H1 (cell line): Measurements from ENCODE around the gene CSNK1D. TPM values are rescaled to one million over a fixed set of nuclear protein-coding genes. Genes with fewer than 3 reads are reported as not detected.

Experiments
- CREB1 ChIP-seq: IDR thresholded peaks from 2 replicates; pipeline ENCODE4 v1.6.1; 2012; ENCODE audit warnings: inconsistent platforms
- GABPA ChIP-seq: IDR thresholded peaks from 2 replicates; pipeline ENCODE4 v1.6.1; 2011; ENCODE audit warnings: mild to moderate bottlenecking, low read length, moderate library complexity, borderline replicate concordance; ENCODE audit not compliant: insufficient read depth
- KDM1A ChIP-seq: fragments of 200-600, 300-600 bp; sonication (generic); IDR thresholded peaks from 2 replicates; pipeline ENCODE4 v1.7.1; 2016; ENCODE audit warnings: mild to moderate bottlenecking, low read length, borderline replicate concordance
- POU5F1 ChIP-seq: IDR thresholded peaks from 2 replicates; pipeline ENCODE4 v1.6.1; 2011; ENCODE audit warnings: low read depth, mild to moderate bottlenecking, low read length, moderate library complexity
- RAD21 ChIP-seq, 2 experiments: IDR thresholded peaks in 1 of 2; conservative IDR thresholded peaks in 1 of 2; 2 replicates each; pipeline ENCODE4 v1.6.1; 2011; ENCODE audit warnings: low read depth in 2 of 2, low read length in 2 of 2, improper control_type of control experiment in 1 of 2, inconsistent platforms in 1 of 2, mild to moderate bottlenecking in 1 of 2, moderate library complexity in 1 of 2
- SAP30 ChIP-seq: fragments of 300-600 bp; sonication (generic); IDR thresholded peaks from 2 replicates; pipeline ENCODE4 v1.7.1; 2012; ENCODE audit warnings: low read length, moderate library complexity, mild to moderate bottlenecking, inconsistent platforms; ENCODE audit not compliant: insufficient read depth, insufficient replicate concordance
- TAF1 ChIP-seq: IDR thresholded peaks from 2 replicates; pipeline ENCODE4 v1.6.1; 2011; ENCODE audit warnings: mild to moderate bottlenecking, low read depth, low read length
- USF2 ChIP-seq: IDR thresholded peaks from 2 replicates; pipeline ENCODE4 v1.6.1; 2011; ENCODE audit warnings: low read length, improper control_type of control experiment
- polyA plus RNA-seq, 7 experiments: library from polyadenylated mRNA; depleted of rRNA in 3 of 7; stranded (reverse) in 5 of 7; unstranded in 2 of 7; fragments of >200 nt in 5 of 7; fragments of 200-250 nt in 2 of 7; gene quantifications; 1 replicate in 5 of 7; 2 replicates in 1 of 7; 4 replicates in 1 of 7; pipeline versions ENCODE4 v1.2.1 to v1.2.3, GENCODE V29; 2011 to 2013; ENCODE audit warnings: missing spikeins in 2 of 7, mixed read lengths in 2 of 7
- total RNA-seq: library from RNA; stranded (reverse); fragmentation: NEBNext Ultra II Directional; extraction: Animal tissue kit (Norgen Biotek cat#: 25700); gene quantifications from 2 replicates; pipeline ENCODE4 v1.2.1, GENCODE V29; 2021

CSNK1D gene
- total and polyA plus RNA-seq, 2 of the 8 experiments (the other 6 are each of a cell fraction or from before 2014, with no cell fraction given) = 73.5 to 103 TPM

- TF ChIP-seq USF2 (0 out of 2 replicates have a peak, but pooled peaks have one; percentile 21), KDM1A (no peak), TAF1 (no peak), GABPA (peak; percentile 78), RAD21 (IDR thresholded peaks at IDR 0.05 in 1 of 2, conservative IDR thresholded peaks at IDR 0.05 in 1 of 2; ENCODE audit: low read depth in 2 of 2, low read length in 2 of 2) (peak; percentile 73 to 86), POU5F1 (no peak), CREB1 (peak; percentile 42; the same call in 1 of the 2 replicates), SAP30 (no peak)
Observed at GRCh38 chr17:82236142-82236971, 37.1 kb downstream of the CSNK1D start (continued).
